NCI-H2029 (cell line): ENCODE data around the gene RPTOR.
"Not testable (repeated sequence)": the region's sequence is repeated elsewhere in the genome, so short reads cannot be mapped to it uniquely, and the experiment has no call there.

ENCODE experiments used
- DNase-seq: peaks from one replicate; lab custom pipeline; 2025; lab: John Stamatoyannopoulos, UW

The RPTOR gene

DNA sequence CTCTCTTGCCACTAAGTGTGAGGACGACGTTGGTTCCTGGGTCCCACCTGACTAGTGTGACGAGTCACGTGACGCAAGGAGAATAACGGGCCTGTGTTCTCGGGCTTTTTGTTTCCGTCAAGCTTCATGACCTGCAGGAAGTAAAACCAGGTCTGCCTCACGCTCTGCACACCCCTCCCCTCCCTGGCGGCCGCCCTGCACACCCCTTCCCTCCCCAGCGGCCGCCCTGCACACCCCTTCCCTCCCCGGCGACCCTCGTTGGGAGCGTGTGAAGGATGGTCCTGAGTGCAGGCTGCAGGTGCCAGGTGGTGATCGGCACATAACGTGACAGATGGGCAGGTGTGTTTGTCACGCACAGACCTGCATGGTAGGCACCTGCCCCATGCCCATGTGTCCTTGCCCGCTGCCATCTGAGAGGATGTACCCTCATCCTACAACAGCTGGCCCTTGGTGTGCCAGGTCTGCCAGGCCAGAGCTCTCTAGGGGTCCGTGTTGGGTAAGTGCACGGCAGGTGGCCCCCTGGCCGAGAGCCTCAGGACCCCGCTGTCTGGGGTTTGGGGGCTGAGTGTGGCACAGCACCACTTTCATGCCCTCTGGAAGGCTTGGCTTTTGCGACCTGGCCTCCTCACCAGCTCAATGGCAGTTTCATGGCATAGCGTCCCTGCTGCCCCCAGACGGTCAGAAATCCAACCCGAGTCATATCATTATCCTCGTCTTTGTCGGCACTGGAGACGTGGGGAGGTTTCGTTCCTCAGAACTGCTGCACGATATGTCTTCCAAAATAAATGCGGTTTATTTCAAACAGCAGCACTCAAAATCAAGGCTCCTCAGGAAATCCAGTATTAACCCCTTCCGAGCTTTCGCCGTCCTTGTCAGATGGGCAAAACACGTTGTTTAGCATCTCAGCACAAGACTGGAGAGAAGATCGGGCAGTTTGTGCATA is 255.2 kb downstream of the RPTOR start:
- DNase-seq = no peak

DNA sequence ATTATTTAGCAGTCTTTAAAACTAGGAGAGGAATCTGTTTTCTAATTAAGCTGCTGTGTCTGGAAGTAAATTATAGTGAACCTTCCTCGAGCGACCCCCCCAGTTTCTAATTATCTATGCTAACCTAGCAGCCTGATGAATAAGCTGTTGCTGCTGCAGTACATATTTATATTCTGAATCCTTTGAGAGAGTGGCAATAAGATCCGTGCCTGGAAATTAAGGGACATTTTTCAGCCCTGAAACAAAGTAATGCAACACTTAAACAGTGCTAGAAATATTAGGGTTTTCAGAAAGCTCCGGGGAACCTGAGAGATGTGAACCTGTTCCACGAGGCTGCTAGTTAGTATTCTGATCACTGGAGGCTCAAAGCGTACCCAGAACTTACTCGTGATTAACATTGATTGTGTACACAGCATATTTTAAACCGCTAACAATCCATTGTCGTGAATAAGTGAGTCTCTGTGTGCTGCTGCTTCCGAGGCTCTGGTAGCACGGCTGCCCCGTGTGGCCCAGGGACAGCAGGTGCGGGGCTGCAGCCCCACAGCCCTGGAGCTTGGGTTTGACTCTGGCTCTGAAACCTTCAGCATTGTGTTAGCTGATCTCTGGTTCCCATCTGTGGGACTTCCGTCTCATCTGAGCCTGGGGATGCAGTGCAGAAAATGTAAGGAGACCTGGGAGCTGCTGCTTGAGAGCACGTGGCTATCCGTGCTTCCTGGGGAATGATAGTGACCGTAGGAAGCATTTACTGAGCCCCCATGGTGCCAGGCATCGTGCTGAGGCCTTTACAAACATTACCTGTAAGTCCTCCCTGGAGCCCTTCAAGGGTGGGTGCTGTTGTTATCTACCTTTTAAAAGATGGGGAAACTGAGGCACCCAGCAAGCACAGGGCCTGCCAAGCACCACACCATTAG is 256.1 kb downstream of the RPTOR start:
- no peak for DNase-seq

DNA sequence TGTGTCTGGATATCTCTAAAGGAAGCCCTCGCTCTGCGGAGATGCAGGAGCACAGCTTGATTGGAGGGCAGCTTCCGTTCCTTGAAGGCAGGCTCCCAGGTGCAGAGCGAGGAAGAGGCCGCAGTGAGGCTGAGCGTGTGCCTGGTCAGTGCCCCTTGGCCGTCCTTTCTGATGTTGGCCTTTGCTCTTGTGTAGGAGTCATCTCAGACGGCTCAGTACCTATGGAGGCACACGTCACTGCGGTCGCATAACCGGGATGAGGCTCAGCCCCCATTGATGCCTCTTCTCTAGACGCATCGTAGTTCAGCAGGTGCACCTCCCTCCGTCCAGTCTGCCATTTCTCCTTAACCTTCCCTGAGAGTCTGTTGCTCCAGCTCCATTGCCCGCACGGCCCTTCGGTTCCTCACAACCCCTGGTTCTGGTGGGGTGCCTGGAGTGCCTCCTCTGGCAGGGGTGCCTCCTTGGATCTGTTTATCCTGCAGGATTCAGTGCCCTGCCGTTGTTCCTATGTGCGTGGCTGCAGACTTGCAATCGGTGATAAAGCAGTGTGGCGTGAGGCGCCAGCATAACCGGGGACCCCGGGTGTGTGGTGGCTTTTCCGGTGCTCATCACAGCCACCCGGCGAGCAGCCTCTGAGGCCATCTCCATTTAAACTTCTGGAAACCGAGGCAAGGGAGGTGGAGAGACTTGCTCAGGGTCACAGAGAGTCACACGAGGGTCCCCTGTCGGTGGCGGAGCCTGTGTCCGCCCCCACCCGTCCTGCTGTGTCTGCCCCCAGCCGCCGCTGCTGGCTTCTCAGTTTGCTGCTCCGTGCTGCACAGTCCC is 258.2 kb downstream of the RPTOR start:
- DNase-seq = no peak

DNA sequence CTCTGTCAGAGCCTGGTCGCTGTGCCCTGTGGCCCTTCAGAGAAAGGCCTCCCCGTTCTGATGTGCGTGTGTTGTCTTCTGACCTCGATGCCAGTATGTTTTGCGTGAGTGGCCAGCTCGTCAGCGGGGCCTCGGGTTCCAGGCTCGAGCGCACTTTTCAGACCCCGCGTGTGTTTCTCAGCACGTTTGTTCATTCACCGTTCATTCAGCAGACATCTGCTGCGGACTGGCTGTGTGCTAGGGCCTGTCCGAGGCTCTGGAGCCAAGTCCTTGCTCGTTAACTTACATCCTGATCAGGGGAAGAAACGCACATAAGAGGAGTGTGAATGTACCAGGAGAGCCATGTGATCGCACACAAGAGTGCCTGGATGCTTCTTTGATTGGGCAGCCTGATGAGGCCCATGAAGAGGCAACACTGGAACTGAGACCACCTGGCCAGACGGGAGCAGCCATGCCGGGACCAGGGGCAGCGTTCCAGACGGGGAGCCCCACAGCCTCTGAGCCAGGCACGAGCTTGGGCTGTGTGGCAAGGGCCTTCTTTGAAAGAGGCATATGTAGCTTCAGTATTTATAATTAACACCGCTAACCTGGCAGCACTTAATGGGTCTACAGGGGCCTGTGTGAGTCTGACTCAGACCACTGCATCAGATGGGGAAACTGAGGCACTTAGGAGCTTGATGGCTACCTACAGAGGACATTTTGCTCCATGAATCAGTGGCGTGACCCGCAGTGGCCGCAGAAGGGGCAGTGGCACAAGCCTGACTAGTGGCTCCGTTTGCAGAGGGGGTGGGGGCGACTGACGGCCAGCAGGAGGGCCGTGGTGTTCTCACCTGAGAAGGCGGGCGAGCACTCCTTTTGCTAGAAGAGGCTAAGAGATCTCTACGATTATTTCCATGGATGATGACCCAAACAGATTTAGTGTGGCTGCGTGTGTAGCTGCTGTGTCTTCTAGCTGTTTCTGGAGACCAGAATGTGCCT is 259.1 kb downstream of the RPTOR start:
- no peak for DNase-seq

DNA sequence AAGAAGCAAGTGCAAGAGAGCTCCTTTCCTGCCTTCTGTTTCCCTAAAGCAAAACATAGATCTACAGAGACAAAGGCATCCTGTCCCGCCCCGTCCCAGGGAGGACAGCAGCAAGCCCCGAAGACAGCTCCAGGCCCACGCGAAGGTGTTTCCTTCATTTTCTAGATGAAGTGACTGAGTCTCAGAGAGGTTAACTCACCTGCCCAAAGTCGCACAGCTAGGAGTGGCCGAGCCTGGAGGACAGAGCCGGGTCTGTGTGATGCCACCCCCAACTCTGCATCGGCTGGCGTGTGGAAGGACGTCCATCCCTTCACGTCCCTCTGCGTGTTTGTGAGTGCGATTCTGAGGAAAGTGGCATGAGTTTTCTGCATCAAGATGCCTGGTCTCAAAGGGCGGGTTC is 259.8 kb downstream of the RPTOR start:
- DNase-seq = no peak

DNA sequence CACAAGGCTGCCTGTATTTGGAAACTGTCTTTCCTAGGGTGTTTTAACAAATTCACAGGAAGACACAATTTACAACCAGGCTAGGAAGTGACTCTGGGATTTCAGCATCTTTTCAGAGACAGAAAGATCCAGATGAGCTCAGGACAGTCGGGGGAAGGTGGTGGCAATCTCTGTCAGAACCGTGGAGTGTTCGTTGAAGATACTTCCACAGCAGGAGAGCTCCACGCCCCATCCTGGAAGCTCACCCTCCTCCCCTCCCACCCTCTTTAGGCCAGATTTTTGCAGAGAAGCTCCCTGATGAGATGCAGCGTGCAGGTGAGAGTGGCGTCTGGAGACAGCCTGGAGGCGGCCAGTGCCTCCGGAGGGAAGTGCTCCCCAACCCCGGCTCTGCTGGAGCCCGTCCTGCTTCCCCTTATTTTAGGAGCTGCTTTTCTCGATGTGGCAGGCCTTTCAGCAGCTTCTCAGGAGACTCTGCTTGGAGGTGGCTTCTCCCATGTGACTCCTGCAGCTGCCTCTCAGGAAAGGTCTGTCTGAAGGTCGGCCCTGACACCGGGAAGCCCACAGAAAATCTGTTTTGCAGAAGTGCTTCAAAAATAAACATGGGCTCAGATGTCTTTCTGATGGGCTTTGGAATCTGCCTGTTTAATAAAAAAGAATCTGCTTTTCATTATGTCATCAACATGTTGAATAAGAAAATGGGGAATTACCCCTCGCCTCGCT is 260.6 kb downstream of the RPTOR start:
- no peak for DNase-seq

DNA sequence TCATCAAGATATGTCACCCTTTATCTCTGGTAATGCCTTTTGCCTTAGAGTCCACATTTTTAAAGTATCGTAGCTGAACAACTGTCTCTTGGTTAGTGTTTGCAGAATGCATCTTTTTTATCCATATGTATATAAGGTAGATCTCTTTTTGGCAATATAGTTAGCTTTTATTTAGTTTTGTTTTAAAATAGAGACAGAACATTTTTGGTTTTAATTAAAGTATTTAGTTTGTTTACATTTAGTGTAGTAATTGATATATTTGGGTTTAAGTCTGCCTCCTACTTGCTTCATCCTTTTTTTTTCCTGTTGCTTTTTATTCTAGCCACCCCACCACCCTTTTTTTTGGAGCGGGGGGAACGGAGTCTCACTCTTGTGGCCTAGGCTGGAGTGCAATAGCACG is 262.4 kb downstream of the RPTOR start:
- no peak for DNase-seq

DNA sequence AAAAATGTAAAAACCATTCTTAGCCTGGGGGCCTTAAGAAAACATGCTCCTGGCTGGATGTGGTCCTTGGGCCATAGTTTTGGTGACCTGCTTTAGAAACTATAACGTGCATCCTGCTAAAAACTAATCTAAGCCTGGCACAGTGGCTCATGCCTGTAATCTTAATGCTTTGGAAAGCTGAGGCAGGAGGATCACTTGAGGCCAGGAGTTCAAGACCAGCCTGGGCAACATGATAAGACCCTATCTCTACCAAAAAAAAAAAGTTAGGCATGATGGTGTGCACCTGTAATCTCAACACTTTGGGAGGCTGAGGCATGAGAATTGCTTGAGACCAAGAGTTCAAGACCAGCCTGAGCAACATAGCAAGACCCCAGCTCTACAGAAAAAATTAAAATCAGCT is 263.2 kb downstream of the RPTOR start:
- no peak for DNase-seq

DNA sequence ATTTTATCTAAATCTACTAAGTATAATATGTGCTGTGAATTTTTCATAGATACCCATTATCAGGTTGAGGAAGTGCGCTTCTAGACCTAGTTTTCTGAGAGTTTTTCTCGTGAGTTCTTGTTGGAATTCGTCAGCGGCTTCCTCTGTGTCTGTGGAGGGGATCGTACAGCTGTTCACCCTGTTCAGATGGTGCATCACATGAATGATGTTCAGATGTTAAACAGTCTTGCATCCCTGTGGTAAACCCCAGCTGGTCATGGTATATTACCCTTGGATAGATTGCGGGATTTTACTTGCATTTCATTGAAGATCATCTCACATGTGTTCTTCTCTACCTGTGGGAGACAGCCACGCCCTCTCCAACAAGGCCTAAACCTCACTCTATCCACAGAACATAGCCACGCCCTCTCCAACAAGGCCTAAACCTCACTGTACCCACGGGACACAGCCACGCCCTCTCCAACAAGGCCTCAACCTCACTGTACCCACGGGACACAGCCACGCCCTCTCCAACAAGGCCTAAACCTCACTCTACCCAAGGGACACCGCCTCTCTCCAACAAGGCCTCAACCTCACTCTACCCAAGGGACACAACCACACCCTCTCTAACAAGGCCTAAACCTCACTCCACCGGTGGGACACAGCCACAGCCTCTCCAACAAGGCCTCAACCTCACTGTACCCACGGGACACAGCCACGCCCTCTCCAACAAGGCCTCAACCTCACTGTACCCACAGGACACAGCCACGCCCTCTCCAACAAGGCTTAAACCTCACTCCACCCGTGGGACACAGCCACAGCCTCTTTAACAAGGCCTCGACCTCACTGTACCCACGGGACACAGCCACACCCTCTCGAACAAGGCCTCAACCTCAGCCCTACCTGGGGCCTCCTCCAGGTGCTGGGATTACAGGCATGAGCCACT is 266.8 kb downstream of the RPTOR start:
- DNase-seq = no peak

DNA sequence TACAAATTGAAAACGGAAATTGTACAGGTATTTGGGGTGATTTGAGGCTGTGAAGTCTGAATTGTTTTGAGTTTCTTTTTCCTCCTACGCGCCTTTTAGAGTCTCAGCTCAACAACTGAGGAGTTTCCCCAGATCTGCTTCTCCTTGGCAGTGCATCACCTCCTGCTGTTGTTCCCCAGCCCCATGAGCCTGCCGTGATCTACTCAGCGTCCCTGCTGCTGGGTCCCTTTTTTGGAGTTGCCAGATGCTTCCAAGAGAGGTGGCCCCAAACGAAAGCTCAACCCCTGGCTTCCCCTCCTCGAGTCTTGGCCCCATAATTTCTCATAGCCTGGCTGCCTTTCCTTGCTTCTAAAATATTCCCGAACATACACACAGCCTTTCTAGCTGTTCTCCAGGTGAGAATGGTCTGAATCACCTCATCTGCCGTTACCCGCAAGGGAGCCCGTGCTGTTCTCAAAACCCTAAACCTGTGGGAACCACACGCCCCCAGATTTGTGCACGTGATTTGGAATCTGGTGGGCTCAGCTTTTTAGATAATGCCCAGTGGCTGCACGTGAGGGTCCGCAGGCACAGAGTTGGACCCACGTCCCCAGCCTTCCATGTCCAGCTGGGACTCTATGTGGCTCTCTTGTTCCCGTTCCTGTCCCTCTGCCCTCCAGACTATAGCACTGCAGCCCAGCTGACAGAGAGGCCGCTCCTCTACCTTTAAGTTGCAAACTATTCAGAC is 267.9 kb downstream of the RPTOR start:
- no peak for DNase-seq

DNA sequence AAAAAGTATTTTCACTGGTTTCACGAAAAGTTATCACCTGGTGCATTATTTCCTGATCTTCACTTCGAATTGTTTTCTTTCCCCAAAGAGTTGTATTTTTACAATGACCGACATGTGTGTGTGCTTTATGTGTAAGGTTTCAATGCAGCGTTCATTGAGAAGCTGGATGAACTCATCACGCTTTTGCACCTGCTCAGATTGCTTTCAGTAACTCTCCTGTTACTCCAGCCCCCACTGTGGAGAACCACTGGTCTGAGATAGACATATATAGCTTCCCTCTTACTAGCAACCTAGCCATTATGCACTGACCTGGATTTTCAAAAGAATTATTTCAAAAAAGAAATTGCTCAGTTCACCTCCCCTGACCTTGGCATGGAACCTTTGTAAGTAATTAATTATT is 268.7 kb downstream of the RPTOR start:
- no peak for DNase-seq

DNA sequence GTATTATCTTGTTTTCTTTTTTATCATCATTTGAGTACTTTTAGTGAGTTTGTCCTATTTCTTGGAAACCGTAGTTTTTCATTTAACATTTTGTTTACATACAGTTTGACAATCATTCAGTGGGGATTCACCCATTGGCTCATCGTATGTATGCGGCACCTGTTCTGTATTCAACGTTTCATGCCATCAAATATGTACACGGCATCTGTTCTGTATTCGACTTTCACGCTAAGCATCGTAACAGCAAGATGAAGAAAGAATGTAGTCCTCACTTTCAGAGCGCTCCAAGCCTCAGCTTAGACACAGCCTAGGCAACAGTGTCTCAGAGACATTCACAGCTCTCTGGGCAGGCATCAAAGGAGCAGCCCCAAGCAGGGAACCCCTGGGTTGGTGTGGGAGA is 269.9 kb downstream of the RPTOR start:
- no peak for DNase-seq

DNA sequence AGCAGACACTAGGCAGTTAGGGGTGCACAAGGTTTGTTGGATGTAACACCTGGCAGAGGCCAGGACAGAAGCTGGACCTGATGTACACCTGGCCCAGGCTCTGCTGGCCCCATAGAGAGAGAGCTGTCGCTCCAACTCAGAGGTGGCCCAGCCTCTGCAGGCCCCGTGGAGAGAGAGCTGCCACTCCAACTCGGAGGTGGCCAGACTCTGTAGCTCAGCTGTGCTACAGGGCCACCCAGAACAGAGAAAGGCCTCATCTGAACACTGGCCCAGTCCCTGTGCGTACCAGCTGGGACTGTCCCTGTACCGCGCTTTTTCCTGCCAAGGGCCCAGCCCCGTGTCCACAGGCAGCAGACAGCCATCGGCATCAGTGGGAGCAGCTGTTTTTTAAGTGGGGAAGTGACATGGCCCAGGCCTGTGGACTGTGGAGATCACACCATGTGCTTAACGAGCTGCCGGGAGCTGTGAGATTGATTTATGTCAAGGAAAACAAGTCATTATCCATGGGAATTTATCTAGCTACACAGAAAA is 270.6 kb downstream of the RPTOR start:
- DNase-seq = no peak

DNA sequence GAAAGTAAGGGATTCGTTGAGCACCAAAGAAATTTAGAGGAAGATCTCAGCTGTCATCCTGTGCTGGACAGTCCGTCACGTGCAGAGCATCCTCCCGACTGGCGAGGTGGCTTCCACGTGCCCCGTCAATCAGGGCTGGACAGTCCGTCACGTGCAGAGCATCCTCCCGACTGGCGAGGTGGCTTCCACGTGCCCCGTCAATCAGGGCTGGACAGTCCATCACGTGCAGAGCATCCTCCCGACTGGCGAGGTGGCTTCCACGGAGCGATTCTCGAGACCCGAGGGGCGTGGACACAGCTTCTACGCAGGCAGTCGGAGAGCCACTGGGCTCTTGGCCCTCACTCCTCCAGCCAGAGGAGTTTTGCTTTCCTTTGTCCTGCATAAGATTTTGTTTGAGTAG is 271.1 kb downstream of the RPTOR start:
- DNase-seq = not testable (repeated sequence)

DNA sequence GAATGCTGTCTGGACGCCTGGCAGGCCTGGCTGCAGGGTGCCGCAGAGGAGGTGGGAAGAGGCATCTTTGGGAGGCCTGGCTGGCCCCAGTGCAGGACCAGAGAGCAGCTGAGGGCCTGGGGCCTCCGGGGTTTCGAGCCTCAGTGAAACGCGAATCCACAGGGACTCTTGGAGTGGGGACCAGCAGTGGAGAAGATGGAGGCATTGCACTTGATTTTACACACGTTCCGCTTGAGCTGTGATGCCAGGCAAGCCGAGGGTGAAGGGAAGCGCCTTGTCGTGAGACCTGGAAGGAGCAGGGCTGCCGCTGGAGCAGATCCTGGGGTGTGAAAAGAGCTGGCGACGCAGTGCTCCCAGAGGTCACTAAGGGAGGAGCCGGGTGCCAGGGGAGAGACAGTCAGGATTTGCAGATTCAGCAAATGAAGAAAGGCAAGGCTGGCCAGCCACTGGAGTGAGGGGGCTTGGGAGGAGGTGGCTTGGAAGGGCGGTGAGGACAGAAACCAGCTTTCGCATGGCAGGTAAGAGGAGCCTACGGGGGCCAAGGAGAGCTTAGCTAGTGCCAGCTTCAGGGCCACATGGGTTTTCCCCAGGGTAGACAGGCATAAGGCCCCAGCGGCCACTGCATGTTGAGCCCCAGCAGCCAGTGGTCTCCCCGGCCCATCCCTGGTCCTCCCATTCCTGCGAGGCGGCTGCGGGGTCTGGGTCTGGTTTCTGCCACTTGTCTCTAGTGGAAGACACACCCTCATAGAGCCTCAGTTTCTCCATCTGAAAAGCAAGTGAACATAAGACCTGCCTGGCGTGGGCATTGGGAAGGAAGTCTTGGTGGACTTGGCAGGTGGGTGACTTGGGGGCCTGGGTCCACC is 271.8 kb downstream of the RPTOR start:
- DNase-seq = no peak

DNA sequence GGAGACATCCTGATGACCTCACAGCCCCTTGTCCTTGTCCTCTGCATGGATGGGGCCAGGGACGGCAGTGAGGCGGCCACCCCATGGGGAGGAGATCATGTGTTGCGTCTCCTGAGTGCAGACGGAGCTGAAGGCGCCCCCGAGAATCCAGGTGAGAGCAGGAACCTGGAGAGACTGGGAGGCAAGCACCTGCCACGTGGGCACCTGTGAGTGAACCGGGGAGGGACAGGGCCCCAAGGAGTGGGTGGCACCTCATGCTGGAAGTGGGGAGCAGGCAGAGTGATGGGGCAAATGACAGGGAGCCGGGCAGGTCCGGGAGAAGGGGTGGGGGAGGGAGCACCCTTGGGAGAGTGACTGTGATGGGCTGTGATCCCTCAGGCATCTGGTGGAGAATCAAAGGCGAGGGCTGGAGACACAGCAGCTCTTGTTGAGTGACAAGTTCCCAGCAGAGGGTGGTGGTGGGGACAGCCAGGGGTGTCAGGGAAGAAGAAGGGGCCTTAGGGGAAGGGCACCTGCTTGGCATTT is 272.7 kb downstream of the RPTOR start:
- no peak for DNase-seq

DNA sequence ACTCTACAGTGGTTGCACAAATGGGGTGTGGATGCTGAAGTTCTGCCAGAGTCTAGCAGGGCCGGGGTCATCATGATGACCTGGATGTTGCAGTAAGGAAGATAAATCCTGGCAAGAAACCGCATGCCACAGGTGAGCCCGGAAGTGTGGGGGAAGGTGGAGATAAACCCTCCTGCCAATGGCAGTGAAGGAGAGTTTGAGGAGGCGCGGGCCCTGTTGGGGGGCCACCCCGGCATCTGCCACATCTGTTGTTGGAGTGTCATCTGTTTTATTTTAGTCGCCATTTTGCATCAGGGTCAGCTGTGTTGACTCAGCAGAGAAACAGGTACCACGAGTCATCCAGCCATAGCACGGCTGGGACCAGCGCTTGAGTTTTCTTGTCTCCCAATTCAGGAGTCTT is 273.2 kb downstream of the RPTOR start:
- DNase-seq = no peak
